ENCODE data around the gene PHF21A.

The PHF21A gene

DNA sequence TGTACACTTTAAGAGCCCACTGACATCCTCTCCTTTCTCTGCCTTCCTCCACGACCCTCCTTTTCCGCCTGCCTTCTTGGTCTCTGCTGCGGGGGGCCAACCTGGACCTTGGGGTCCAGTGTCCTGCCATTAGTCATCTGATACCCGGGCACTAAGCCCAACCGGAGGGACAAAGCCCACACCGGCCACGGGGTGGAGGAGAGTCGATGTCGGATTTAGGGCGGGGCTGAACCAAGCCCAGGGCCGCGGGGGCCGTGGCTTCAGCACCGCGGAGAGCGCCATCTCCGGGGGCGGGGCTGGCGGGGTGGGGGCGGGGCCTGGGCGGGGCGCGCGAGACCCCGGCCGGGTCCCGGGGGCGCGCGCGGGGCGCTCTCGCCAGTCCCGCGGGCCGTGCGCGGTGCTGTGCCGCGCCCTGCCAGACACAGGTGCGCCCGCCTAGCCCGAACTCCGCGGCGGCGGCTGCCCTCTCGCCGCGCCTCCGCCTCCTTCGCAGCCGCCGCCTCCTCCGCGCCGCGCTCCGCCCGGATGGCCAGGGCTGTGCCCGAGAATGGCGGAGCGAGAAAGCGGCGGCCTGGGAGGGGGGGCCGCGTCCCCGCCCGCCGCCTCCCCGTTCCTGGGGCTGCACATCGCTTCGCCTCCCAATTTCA lies 235.9 kb downstream of the PHF21A start, which contains the start of gene MAPK8IP1:
TSS of gene MAPK8IP1 (plus strand) at position 378 of the 647 bp plus-strand sequence. CDS start at position 548, 170 bp downstream.
- peak in 2 of 3 donors; percentile 24 to 43 for DNase-seq (ENCODE audit: low read depth in 3 of 3)

DNA sequence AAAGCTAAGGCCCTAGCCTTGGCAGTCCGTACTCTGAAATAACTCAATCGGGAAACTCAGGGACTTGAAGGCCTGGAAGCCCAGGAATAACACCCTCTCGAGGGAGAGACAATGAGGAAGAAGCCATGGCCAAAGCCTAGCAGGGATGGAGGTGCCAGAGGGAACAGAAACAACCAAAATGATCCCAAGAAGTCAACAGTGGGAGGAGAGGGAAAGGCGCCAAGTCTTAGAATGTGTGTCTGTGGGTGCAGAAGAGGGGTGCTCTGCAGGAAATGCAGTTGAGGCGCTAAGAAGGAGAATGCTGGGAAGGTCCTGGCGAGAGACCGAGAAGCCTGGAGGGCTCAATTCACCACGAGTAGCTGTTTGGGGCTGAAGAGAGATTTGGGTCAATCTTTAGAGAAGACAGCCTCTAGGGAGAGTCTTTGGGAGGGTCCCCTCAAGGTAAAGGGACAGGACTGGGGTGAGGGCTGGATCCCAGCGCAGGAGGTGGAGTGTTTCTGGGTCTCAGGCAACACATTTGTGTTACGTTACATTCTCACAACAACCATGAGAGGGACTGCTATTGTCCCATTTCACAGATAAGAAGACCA lies 236.6 kb downstream of the PHF21A start:
- DNase-seq (ENCODE audit: low read depth in 3 of 3): no peak

Measured in stimulated activated CD4-positive, alpha-beta T cell treated with anti-CD3 and anti-CD28 coated beads, TNF-alpha, amount 100 ng/mL, for 48 hours (primary cell).